Osteocyte (in vitro differentiated cells): ENCODE measurements around the gene HMGXB3. TPM values are rescaled to one million over a fixed set of nuclear protein-coding genes. Genes with fewer than 3 reads are reported as not detected.

ENCODE experiments used
- DNase-seq: peaks from one replicate; pipeline ENCODE4 v3.0.0; 2021; ENCODE audit warnings: mixed read lengths; ENCODE audit not compliant: unreplicated experiment; ENCODE audit errors: extremely low spot score
- H3K27ac Mint-ChIP-seq: one replicate; pipeline ENCODE4 v1.8.0; 2021; ENCODE audit warnings: mild to moderate bottlenecking, mixed read lengths; ENCODE audit not compliant: unreplicated experiment
- H3K27me3 Mint-ChIP-seq: one replicate; pipeline ENCODE4 v1.8.0; 2021; ENCODE audit warnings: mixed read lengths; ENCODE audit not compliant: unreplicated experiment
- H3K36me3 Mint-ChIP-seq: one replicate; pipeline ENCODE4 v1.8.0; 2021; ENCODE audit warnings: mixed read lengths; ENCODE audit not compliant: unreplicated experiment
- H3K4me1 Mint-ChIP-seq: one replicate; pipeline ENCODE4 v1.8.0; 2021; ENCODE audit warnings: mixed read lengths; ENCODE audit not compliant: unreplicated experiment
- H3K4me3 Mint-ChIP-seq: one replicate; pipeline ENCODE4 v1.8.0; 2021; ENCODE audit warnings: mild to moderate bottlenecking, moderate library complexity, mixed read lengths; ENCODE audit not compliant: unreplicated experiment
- H3K9me3 Mint-ChIP-seq: one replicate; pipeline ENCODE4 v1.8.0; 2021; ENCODE audit warnings: mixed read lengths; ENCODE audit not compliant: unreplicated experiment
- total RNA-seq: library from RNA; stranded (reverse); gene quantifications from 2 replicates; pipeline ENCODE4 v1.2.1, GENCODE V29; 2021
- TF ChIP-seq, protein P1 (sequence below): fragments of 200-600 bp; sonication (generic); IDR thresholded peaks from 2 replicates; pipeline ENCODE4 v1.5.0; 2021; ENCODE audit warnings: antibody characterized with exemption, mild to moderate bottlenecking, moderate library complexity

HMGXB3 gene
- total RNA-seq, 1 donor from 2014 or later = 58.6 TPM

DNA sequence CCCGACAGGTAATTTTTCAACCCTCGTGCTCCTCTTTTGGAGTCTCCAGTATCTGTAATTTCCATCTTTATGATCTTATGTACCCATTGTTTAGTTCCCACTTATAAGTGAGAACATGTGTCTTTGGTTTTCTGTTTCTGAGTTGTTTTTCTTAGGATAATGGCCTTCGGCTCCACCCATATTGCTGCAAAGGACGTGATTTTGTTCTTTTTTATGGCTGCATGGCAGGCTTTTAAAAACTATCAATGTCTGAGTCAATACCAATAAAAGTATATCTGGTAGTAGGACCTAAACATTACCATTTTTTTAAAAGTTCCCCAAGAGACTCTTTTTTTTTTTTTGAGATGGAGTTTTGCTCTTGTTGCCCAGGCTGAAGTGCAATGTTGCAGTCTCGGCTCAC, 43.9 kb upstream of the HMGXB3 start:
- TF ChIP-seq, protein P1, sequence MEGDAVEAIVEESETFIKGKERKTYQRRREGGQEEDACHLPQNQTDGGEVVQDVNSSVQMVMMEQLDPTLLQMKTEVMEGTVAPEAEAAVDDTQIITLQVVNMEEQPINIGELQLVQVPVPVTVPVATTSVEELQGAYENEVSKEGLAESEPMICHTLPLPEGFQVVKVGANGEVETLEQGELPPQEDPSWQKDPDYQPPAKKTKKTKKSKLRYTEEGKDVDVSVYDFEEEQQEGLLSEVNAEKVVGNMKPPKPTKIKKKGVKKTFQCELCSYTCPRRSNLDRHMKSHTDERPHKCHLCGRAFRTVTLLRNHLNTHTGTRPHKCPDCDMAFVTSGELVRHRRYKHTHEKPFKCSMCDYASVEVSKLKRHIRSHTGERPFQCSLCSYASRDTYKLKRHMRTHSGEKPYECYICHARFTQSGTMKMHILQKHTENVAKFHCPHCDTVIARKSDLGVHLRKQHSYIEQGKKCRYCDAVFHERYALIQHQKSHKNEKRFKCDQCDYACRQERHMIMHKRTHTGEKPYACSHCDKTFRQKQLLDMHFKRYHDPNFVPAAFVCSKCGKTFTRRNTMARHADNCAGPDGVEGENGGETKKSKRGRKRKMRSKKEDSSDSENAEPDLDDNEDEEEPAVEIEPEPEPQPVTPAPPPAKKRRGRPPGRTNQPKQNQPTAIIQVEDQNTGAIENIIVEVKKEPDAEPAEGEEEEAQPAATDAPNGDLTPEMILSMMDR = no peak
- Mint-ChIP-seq H3K36me3 (no peaks in the 10 kb centered on the region), H3K27ac (peak overlapping the region; percentile 45), H3K4me1 (peaks cover 45% of the 10 kb centered on the region), H3K4me3 (no peak overlapping the region), H3K27me3 (no peaks in the 10 kb centered on the region), H3K9me3 (no peaks in the 10 kb centered on the region)
- DNase-seq = no peak

DNA sequence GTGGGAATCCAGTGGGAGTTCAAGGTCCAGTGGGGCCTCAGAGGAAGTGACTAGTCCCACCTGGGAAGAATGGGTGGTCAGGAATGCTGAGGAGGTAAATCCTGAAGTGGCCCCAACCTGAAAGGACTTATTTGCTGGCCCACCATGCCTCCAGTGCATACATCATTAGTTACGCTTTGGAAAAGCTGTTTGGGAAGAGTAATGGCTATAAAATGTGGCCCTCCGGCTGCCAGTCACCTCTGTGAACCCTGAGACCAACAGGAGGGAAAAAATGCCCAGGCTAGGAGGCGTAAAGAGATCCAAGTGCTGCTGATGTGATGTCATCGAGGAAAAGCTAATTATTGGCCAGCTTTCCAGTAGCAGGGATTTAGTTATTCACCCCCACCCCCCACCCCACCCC, 42.7 kb upstream of the HMGXB3 start:
- H3K27ac Mint-ChIP-seq = no peak overlapping the region
- TF ChIP-seq, protein P1 = no peak
- no peaks in the 10 kb centered on the region for H3K27me3 Mint-ChIP-seq
- no peaks in the 10 kb centered on the region for H3K9me3 Mint-ChIP-seq
- peaks cover 53% of the 10 kb centered on the region for H3K4me1 Mint-ChIP-seq
- H3K36me3 Mint-ChIP-seq = no peaks in the 10 kb centered on the region
- no peak for DNase-seq
- H3K4me3 Mint-ChIP-seq = no peak overlapping the region

DNA sequence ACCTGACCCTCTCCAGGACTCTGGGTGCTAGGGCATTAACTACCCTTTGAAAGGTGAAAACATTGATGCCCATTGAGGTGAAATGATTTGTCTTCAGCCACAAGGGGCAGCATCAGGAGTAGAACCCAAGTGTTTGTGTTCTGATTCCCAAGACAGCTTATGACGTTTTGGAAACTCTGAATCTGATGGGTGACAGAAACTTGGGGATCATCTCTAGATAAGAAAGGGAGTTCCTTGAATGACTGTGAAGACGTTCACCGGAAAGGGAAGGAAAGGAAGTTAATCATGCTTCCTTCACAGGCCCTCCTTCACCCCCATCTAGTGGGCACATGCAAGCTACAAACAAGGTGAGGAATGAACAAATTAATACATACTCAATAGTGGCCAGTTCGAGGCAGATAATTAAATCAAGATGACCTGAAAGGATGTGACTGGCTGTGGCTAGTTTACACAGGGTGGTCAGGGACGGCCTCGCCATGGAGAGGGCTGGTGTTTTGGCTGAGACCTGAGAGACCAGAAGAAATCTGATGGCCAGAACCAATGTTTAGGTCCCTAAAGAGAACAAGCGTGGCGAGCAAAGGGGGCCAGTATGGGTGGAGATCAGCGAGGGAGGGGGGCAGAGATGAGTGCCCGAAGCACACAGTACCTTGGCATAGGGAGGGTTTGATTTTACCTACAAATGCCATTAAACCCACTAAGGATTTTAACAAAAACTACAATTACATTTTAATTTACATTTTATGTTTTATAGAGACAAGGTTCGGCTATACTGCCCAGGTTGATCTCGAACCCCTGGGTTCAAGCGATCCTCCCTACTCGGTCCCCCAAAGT, 40.9 kb upstream of the HMGXB3 start:
- DNase-seq = no peak
- peak overlapping the region; percentile 88 for H3K4me3 Mint-ChIP-seq
- H3K27ac Mint-ChIP-seq = peak overlapping the region; percentile 99
- peaks cover 52% of the 10 kb centered on the region for H3K4me1 Mint-ChIP-seq
- H3K27me3 Mint-ChIP-seq = no peaks in the 10 kb centered on the region
- no peaks in the 10 kb centered on the region for H3K36me3 Mint-ChIP-seq
- TF ChIP-seq, protein P1 = peak; percentile 62
- H3K9me3 Mint-ChIP-seq = no peaks in the 10 kb centered on the region

DNA sequence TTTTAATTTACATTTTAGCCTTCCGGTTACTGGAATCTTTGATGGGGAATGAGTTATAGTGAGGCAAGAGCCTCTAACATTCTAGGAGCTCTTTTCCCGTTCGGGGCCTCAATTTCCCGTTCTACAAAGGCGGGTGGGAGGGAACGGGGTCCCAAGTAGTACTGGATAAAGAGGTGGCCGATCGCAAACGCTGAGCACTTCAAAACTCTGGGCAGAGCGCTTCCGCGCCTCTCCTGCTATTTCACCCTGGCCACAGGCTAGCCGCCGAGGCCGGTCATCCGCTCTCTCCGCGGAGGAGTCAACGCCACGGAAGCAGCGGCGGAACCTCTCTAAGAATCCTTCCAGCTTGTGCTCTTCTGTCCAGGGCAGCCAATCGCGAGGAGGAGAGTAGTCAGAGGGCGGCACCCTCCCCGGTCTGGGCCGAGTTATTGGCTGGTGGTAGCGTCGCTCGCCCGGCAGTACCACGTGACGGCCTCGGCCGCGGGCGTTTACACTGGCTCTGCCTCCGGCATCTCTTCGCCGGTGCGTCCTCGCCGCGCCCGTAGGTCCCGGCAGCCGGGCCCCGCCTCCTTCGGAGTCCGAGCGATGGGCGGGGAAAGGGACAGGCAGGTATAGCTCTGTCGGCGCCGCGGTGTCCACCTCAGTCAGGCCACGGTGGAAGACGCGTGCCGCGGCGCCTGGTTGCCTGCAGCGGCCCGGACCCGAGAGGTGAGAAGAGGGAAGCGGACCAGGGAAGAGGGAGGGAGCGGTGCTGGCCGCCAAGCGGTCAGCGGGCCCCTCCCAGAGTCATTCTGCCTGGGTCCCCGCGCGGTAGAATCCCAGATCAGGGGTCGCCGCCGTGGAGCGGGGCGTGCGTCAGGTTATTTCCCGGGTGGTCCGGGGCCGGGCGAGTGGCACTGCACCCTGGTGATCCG, 40.0 kb upstream of the HMGXB3 start, which contains the start of gene SLC26A2:
TSS of gene SLC26A2 (plus strand) at position 487 of the 914 bp plus-strand sequence. CDS start 16,895 bp downstream, outside the sequence.
- H3K36me3 Mint-ChIP-seq = no peaks in the 10 kb centered on the region
- peak; percentile 98 for DNase-seq
- H3K9me3 Mint-ChIP-seq = no peaks in the 10 kb centered on the region
- H3K4me1 Mint-ChIP-seq = peaks cover 49% of the 10 kb centered on the region
- H3K27ac Mint-ChIP-seq = peak within 1 kb of the TSS; percentile 99
- TF ChIP-seq, protein P1 = no peak
- H3K4me3 Mint-ChIP-seq = peak within 1 kb of the TSS; percentile 88
- no peaks in the 10 kb centered on the region for H3K27me3 Mint-ChIP-seq
